Retina (tissue), 1 donor: Measurements from ENCODE around the gene COPS3.
"Not testable (repeated sequence)": the region's sequence is repeated elsewhere in the genome, so short reads cannot be mapped to it uniquely, and the experiment has no call there.

ENCODE experiments used
- DNase-seq: peaks from one replicate; pipeline ENCODE4 v3.0.0-alpha.2; 2016

The COPS3 gene

DNA sequence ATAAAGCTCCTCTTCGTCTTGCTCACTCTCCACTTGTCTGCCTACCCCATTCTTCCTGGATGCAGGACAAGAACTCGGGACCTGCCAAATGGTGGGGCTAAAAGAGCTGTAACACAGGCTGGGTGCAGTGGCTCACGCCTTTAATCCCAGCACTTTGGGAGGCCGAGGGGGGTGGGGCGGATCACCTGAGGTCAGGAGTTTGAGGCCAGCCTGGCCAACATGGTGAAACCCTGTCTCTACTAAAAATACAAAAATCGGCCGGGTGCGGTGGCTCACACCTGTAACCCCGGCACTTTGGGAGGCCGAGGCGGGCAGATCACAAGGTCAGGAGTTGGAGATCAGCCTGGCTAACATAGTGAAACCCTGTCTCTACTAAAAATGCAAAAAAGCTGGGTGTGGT lies 20.6 kb upstream of the COPS3 start:
- not testable (repeated sequence) for DNase-seq

DNA sequence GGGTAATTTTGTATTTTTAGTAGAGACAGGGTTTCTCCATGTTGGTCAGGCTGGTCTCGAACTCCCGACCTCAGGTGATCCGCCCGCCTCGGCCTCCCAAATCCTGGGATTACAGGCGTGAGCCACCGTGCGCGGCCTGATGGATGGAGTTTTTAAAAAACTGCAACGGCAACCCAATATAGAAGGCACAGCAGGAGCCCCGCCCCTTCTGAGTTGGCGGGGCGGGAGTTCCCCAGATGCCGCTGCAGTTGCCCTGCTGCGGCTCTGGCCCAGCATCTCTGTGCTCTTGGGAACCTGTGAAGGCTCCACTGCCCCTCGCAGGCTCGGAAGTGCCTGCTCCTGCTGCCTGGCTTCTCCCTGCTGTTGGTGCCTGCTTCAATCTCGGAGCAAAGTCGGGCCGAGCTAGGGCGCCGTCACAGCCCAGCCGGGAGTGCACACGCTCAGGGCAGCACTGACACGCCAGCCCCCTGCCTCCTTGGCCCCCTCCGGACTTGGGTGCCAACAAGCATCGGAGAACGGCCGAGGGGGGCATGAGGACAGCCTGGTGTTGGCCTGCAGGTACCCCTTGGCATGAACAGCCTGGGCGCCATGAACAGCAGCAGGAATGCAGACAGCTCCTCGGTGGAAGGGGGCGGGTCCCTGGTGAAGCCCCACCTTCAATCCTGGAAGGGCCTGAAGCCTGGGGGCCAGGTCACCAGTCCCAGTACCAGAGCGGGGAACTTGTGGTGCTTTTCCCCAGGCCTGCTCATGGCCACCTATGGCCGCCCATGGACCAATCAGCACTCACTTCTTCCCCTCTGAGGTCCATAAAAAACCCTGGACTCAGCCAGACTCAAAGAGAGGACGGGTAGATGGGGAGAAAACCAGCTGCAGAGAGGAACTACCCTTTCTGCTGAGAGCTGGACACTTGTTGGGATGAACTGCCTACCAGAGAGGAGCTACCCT lies 19.9 kb upstream of the COPS3 start:
- peak; percentile 74 for DNase-seq

DNA sequence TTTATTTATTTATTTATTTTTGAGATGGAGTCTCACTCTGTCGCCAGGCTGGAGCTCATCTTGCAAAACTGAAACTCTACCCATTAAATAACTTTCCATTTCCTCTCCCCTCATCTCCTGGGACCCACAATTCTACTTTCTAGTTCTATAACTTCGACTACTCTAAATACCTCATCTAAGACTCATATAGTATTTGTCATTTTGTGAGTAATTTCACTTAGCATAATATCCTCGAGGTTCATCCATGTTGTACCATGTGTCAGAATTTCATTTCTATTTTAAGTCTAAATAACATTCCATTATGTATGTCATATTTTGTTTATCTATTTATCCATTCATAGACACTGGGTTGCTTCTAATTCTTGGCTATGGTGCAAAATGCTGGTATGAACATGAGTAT lies 17.1 kb upstream of the COPS3 start:
- no peak for DNase-seq

DNA sequence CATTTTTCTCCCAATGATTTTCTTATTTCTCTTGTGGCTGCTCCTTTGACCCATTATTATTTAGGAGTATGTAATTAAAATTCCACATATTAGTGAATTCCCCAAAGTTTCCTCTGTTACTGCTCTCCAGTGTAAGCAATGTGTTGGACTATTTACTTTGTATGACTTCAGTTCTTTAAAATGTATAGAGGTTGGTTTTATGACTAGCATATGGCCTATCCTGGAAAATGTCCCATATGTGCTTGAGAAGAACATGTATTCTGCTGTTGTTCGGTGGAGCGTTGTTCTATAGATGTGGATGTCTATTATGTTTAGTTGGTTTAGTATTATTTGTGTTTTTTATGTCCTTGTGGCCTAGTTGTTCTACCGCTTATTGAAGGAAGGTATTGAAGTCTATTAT lies 16.2 kb upstream of the COPS3 start:
- DNase-seq = no peak

DNA sequence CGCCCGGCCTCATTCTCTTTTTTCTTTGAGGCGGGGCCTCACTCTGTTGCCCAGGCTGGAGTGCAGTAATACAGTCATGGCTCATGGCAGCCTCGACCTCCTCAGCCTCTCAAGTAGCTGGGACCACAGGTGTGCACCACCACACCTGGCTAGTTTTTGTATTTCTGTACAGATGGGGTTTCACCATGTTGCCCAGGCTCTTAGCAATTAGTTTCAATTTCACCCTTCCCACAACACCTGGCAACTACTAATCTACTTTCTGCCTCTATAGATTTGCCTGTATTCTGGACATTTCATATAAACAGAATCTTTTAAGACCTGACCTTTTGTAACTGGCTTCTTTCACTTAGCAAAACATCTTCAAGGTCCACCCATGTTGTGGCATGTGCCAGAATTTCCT lies 14.1 kb upstream of the COPS3 start:
- no peak for DNase-seq

DNA sequence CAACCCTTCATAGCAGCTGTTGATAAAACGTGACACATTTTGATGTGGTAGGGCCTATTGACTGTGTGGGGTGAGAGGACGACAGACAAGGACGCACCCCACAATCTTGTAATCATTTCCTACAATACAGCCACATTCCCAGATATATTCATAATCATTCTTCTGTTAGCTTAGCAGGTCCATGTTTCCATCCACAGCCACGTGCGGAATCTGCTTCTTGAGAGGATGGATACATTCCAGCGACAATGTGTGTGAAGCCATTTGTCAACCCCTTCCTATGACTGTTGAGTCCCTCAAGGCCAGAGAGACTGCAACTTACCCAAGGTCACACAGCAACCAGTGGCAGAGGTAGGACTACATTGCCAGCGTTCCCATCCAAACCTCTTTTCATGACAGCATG lies 8.7 kb upstream of the COPS3 start:
- no peak for DNase-seq

DNA sequence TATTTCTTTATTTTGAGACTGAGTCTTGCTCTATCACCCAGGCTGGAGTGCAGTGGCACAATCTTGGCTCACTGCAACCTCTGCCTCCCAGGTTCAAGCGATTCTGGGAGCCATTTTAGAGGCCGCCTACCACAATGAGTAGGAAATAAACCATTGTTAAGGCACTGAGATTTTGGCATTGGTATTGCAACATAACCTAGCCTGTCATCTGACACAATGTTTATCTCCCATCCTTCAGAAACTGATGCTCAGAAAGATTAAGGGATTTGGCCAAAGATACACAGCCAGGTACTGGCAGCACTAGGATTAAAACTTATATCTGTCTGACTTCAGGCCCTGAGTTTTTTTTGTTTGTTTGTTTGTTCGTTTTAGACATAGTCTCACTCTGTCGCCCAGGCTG lies 8.0 kb upstream of the COPS3 start:
- no peak for DNase-seq

DNA sequence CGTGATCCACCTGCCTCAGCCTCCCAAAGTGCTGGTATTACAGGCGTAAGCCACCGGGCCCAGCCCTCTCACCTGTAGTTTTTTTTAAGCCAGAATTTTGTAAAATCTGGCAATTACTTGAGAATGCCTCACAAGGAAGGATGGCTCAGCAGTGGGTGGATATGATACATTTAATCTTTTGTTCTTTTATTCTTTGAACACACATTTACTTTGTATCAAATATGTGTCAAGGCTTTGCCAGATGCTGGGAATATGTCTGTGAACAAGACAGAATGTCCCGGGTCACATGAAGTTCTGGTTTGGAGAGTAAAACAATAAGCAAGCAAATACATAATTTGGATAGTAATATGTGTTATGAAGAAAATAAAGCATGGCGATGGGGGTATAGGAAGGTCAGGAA lies 4.9 kb upstream of the COPS3 start:
- no peak for DNase-seq

DNA sequence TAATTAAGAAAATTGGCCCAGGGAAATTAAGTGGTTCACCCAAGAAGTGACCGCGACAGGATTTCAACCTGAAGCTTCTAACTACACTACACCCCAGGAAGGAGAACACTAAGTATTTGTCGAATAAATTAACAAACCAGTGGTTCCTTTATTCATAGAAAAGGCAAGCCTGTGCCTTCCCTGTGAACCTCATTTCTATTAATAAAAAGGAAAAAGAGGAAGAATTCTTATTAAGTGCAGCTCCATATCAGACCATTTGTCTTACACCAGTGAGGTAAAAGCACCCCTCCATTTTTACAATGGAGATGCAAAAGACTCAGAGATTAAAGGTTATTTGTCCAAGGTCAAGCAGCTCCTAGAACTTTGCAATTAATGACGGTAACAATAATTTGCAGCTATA lies 1.7 kb downstream of the COPS3 start:
- DNase-seq = no peak

DNA sequence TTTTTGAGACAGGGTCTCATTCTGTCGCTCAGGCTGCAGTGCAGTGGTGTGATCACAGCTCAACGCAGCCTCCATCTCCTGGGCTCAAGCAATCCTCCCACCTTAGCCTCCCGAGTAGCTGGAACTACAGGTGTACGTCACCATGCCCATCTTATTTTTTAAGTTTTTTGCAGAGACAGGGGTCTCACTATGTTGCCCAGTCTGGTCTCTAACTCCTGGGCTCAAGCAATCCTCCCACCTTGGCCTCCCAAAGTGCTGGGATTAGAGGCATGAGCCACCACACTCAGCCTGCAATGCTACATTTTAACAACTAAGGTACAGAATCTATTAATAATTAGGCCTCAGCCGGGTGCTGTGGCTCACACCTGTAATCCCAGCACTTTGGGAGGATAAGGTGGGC lies 3.6 kb downstream of the COPS3 start:
- DNase-seq = not testable (repeated sequence)

DNA sequence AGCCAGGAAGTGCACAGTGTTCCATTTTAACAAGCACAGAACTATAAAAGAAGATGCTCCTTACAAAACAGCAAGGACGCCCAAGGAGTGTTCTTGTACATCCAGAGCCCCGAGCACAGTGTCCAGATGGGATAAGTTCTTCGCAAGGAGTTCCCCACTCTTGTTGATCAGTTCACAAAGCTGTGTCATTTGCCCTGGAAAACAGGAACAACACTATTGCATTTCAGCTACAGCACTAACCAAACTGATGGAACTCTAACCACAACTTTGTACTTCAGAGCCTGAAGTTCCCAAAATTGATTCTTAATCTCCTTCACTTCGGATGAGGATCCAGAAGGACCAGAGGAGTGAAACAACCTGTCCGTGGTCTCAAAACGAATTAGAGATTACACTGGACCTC lies 5.1 kb downstream of the COPS3 start:
- DNase-seq = no peak

DNA sequence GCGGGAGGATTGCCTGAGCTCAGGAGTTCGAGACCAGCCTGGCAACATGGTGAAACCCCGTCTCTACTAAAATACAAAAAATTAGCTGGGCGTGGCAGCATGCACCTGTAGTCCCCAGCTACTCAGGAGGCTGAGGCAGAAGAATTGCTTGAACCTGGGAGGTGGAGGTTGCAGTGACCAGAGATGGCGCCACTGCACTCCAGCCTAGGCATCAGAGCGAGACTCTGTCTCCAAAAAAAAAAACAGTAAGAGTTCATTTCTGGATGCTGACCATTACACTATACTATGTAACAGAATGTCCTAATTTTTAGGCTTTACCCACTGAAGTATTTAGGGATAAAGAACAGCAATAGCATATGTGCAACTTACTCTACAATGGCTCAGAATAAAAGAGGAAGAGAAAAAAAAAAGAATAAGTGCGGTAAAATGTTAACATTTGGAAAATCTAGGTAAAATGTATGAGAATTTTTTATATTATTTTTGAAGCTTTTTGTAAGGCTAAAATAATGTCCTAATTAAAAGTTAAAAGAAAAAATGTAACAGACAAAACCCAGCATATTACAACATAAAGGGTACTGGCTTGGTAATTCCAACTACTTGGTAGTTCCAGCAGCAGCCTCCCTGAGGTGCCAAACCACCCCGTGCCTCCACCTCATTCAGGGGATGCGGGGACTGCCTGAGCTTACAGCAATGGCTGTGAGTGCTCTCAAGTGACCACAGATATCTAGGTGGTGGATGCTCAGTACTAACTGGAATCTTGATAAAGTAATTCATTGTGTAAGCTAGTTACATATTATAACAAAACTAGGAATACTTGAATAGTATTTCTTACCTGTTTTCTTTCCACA lies 10.9 kb downstream of the COPS3 start:
- no peak for DNase-seq

DNA sequence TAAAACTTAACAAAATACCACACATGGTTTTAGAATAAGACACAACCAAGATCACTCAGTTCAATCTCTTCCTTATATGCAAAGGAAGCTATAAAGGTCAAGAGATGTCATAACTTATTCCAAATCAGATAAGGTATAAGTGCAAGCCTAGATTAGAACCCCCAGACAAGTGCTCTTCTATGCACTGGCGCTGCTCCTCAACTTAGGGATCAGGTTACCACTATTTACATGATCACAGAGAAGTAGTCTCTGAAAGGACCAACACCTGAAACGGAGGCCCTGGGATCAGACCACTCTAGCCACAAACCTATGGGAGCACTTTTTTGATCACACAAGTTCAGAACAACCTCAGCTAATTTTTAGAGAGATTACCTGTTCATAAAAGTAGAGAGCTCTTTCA lies 16.6 kb downstream of the COPS3 start:
- no peak for DNase-seq

DNA sequence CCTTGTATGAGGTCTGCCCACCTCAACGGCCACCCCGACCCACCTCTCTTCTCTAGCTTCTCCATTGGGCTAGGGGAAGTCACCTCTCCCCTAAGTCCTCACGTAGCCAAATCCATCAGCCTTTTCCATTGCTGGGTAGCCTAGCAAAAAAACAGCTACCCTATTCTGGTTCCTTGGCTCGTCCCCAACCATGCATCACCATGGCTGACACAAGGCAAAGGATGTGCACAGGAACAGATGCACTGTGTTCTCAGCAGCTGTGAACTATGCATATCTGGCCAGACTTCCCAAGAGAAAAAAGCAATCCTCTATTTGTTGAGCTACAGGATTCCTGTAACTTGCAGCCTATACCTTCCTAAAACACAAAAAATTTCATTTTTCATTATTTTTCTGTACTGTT lies 22.0 kb downstream of the COPS3 start:
- DNase-seq = no peak

DNA sequence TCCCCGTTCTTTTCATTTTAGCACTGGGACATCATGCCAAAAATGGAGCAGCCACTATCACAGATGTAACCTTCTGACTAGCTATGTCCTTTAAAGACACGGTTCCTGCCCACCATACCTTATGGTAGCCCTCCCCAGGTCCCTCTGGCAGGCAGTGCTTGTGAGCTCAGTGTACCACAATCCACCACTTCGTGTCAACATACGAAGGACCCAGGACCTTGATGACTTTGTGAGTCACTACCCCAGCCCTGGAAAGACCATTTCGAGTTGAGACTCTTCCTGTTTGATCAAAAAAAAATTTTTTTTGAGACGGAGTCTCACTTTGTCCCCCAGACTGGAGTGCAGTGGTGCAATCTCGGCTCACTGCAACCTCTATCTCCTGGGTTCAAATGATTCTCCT lies 23.0 kb downstream of the COPS3 start:
- no peak for DNase-seq

DNA sequence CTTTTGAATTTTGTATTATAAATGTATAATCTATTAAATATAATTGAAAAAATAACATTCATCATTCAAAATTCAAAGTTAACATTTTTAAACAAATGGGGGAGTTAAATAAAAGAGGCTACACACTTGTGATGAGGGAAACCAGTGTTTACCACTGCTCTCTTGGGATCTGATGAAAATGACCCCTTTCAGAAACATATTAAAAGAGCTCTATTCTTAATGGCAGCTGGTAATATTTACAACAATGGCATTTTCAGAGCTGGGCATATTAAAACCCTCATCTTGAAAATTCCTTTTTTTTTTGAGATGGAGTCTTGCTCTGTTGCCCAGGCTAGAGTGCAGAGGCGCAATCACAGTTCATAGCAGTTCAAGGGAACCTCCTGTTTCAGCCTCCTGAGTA lies 24.7 kb downstream of the COPS3 start:
- no peak for DNase-seq

DNA sequence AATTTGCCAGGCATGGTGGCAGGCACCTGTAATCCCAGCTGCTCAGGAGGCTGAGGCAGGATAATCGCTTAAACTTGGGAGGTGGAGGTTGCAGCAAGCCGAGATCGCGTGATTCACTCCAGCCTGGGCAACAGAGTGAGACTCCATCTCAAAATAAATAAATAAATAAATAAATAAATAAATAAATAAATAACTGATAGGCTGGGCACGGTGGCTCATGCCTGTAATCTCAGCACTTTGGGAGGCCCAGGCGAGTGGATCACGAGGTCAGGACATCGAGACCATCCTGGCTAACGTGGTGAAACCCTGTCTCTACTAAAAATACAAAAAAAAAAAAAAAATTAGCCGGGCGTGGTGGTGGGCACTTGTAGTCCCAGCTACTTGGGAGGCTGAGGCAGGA lies 25.4 kb downstream of the COPS3 start:
- DNase-seq = not testable (repeated sequence)

DNA sequence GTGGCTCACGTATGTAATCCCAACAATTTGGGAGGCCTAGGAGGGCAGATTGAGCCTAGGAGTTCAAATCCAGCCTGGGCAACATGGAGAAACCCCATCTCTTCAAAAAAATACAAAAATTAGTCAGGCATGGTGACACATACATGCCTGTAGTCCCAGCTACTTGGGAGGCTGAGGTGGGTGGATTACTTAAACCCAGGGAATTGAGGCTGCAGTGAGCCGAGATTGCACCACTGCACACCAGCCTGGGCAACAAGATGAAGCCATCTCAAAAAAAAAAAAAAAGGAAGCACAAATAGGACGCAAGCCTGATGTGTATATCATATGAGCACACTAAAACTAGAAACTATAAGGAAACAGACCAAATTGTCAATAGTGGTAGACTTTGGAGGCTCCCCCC lies 27.0 kb downstream of the COPS3 start:
- no peak for DNase-seq

DNA sequence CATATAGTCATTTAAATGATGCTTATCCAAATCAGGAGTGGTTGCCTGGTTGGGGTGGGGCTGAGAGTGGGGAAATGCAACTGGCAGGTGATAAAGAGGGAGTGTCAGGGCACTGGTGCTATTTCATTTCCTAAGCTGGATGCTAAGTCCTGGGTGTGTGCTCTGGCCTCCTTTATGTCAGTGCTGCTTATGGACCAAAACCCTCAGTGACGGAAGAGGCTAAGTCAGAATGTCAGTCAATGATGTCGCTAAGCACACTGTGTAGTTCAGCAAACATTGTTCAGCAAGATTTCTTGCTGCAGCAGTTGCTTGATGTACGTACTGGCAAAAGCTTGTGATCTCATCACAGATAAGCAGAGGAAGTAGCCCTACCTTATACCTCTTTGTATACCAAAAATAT lies 27.6 kb downstream of the COPS3 start:
- DNase-seq = no peak

DNA sequence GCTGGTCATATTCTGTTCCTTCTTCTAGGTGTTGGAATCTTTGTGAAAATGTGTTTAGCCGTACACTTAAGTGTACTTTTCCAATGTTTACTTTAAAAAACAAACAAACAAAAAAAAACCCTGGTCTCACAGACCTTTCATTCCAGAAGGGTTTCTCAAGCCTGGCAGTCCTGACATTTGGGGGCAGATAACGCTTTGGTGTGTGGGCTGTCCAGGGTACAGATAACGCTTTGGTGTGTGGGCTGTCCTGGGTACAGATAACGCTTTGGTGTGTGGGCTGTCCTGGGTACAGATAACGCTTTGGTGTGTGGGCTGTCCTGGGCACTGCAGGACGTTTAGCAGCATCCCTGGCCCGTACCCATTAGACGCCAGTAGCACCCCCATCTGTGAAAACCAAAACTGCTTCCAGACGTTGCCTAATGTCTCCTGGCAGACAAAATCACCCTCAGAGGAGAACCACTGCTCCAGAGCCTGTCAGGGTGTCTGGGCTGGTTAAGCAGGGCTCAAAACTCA lies 28.8 kb downstream of the COPS3 start:
- no peak for DNase-seq

DNA sequence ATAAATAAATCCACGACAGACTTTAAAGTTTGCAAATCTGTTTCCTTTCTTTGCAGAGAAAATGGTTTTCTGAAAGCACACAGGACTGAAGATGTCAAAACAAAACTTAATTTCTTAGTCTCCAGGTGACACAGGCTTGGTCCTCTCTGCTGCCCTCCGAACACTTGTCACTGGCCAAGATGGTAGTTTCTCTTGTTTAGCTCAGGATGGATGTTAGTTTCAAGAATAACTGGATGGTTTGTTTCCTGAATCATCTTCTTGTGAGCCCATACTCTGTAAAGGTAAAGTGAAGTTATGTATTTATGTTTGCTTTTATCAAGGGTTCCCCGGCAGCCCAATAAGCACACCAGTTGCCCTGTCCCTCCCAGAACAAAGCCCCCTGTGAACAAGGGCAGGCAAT lies 34.2 kb downstream of the COPS3 start:
- no peak for DNase-seq

DNA sequence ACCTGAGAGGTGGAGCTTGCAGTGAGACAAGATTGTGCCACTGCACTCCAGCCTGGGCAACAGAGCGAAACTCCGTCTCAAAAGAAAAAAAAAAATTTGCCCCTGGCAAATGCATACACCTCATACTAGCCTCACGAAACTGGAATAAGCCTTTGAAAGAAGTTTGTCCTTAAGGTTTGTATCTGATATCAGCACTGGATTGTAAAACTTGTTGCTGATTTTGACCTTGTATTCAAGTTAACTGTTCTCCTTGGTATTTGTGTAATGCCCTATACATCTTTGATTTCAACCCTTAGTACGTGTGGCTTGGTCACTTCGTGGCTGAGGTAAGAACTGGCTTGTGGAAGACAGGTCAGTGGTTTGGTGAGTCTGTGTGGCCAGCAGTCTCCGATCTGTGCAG lies 37.9 kb downstream of the COPS3 start:
- DNase-seq = no peak

DNA sequence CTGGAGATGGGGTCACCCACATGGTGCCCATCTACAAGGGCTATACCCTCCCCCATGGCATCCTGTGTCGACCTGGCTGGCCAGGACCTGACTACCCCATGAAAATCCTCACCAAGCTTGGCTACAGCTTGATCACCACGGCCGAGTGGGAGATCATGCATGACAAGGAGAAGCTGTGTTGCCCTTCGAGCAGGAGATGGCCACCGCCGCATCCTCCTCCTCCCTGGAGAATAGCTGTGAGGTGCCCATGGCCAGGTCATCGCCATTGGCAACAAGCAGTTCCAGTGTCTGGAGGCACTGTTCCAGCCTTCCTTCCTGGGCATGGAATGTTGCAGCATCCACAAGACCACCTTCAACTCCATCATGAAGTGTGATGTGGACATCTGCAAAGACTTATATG lies 38.8 kb downstream of the COPS3 start:
- DNase-seq = no peak

DNA sequence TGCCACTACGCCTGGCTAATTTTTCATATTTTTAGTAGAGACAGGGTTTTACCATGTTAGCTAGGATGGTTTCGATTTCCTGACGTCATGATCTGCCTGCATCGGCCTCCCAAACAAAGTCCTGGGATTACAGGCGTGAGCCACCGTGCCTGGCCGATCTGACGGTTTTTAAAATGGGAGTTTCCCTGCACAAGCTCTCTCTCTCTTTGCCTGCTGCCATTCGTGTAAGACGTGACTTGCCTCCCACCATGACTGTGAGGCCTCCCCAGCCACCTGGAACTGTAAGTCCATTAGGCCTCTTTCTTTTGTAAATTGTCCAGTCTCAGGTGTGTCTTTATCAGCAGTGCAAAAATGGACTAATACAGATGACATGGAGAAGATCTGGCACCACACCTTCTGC lies 39.4 kb downstream of the COPS3 start:
- no peak for DNase-seq
